Testis (tissue), 5 donors: Measurements from ENCODE around the gene MORN4. TPM values are rescaled to one million over a fixed set of nuclear protein-coding genes. Genes with fewer than 3 reads are reported as not detected.

Experiments
- DNase-seq: peaks from one replicate; pipeline ENCODE4 v3.0.0-alpha.2; 2019
- H3K27ac ChIP-seq, 2 donors: fragments of 200-600 bp; sonication (generic); one replicate each; pipeline ENCODE4 v1.5.1; 2019
- H3K27me3 ChIP-seq: fragments of 200-600 bp; sonication (generic); one replicate; pipeline ENCODE4 v1.5.1; 2019
- H3K36me3 ChIP-seq: fragments of 200-600 bp; sonication (generic); one replicate; pipeline ENCODE4 v1.5.1; 2017; ENCODE audit warnings: low read depth; ENCODE audit errors: missing control alignments
- H3K4me1 ChIP-seq: fragments of 200-600 bp; sonication (generic); one replicate; pipeline ENCODE4 v1.5.1; 2019
- H3K4me3 ChIP-seq, 2 donors: fragments of 200-600 bp; sonication (generic); one replicate each; pipeline ENCODE4 v1.5.1; 2017 to 2019
- H3K9me3 ChIP-seq: fragments of 200-600 bp; sonication (generic); one replicate; pipeline ENCODE4 v1.5.1; 2017
- POLR2A ChIP-seq: fragments of 450-650 bp; IDR thresholded peaks from one replicate; pipeline ENCODE4 v1.6.1; 2017; ENCODE audit warnings: antibody characterized with exemption, mild to moderate bottlenecking, moderate library complexity
- WGBS, 2 donors: methylation state at CpG; one replicate each; pipeline ENCODE4 v1.1.5; 2018; 5-methylcytosine and 5-hydroxymethylcytosine counted together
- intact Hi-C: fragments of 100-400 bp; cut with DNase I; formaldehyde crosslinking; loops from one replicate; pipeline ENCODE4 v1.15.1; 2023; ENCODE audit warnings: low total_unique reads
- long read RNA-seq, 2 donors: transcript quantifications; one replicate each; lab custom pipeline, GENCODE V29; 2026
- polyA plus RNA-seq: library from polyadenylated mRNA; stranded (reverse); fragments of 350-450 nt; fragmentation: Illumina TruSeq; extraction: RNeasy Lipid Tissue Mini Kit (QIAGEN cat#74804); gene quantifications from one replicate; pipeline ENCODE4 v1.2.3, GENCODE V29; 2014; ENCODE audit warnings: low read depth, low replicate concordance; ENCODE audit not compliant: insufficient read depth
- total RNA-seq, 2 donors: library from RNA; depleted of rRNA; stranded (reverse); fragments of >200 nt; gene quantifications; one replicate each; pipeline ENCODE4 v1.2.3, GENCODE V29; 2016
- TF ChIP-seq, protein P1 (sequence below), 3 experiments: fragments of 450-650 bp in 2 of 3; fragments of 200-600 bp in 1 of 3; sonication (generic) in 1 of 3; IDR thresholded peaks; one replicate each; pipeline ENCODE4 v1.5.1; 2016 to 2019; ENCODE audit warnings: antibody characterized with exemption in 3 of 3, mild to moderate bottlenecking in 2 of 3, moderate library complexity in 1 of 3

The MORN4 gene
- total RNA-seq (1 to 10 TPM; 7.1 to 7.5 TPM), polyA plus RNA-seq (23.3 TPM)
- long read RNA-seq, donor 1, transcript MORN4-201 (5 exons, 2,315 nt), result minor isoform, 5 of 12 reads
- long read RNA-seq, donor 1, transcript MORN4-202 (2 exons, 419 nt), result major isoform, 7 of 12 reads
- long read RNA-seq, donor 1, partial matches to known transcripts, result 0 of 12 reads
- long read RNA-seq, donor 1, other reads (novel, unspliced or antisense), result 0 of 12 reads
- long read RNA-seq, donor 2, partial matches to known transcripts, result 0 of 3 reads
- long read RNA-seq, donor 2, other reads (novel, unspliced or antisense), result 0 of 3 reads

DNA sequence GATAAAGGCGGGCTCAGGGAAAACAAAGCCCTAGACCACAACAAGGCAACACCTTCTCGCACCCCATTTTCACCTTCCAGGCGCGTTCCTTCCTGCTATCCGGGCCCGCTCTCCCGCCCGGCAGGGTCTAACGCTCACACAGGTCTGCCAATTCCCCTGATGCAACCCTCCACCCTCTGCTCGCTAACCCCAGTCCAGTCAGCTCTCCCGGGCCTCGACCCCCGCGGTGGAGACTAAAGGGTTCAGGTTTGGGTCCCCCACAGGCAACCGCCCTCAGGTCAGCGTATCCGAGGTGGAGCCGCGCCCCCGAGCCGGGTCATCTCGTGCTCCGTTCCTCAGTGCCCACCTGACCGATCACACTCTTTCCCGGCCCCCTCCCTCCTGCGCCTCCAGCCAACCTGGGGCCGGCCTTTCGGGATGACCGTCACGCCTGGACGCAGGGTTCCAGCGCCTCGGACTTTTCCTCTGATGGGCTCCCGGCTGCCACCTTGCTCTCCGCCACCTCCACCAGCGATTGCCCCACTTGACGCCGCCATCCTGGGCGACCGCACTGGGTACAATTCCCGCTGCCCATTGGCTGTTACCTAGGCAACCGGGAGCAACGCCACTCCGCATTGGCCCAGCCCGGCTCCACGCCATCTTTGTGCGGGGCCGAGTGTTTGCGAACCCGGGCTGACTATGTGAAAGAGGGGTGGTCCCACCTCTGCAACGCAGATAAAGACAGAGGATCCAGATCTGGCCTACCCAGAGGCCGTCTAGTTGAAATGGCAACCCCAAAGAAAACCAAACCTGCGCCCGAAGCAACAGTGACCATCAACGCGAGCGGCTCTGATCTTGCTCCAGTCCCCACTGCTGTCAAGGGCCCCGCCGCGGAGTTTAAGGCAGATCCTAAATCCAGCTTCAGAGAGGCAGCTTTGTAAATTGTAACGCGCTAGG, at the start of gene MORN4:
Gene MORN4 (minus strand): TSS at position 552 of the 936 bp plus-strand sequence. CDS start 13,847 bp downstream, outside the sequence.
- peak; percentile 96 for DNase-seq
- intact Hi-C loops, result no loop called here
- TF ChIP-seq POLR2A, result no peak
- TF ChIP-seq, protein P1, sequence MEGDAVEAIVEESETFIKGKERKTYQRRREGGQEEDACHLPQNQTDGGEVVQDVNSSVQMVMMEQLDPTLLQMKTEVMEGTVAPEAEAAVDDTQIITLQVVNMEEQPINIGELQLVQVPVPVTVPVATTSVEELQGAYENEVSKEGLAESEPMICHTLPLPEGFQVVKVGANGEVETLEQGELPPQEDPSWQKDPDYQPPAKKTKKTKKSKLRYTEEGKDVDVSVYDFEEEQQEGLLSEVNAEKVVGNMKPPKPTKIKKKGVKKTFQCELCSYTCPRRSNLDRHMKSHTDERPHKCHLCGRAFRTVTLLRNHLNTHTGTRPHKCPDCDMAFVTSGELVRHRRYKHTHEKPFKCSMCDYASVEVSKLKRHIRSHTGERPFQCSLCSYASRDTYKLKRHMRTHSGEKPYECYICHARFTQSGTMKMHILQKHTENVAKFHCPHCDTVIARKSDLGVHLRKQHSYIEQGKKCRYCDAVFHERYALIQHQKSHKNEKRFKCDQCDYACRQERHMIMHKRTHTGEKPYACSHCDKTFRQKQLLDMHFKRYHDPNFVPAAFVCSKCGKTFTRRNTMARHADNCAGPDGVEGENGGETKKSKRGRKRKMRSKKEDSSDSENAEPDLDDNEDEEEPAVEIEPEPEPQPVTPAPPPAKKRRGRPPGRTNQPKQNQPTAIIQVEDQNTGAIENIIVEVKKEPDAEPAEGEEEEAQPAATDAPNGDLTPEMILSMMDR (IDR thresholded peaks at IDR 0.05), result no peak
- Histone ChIP-seq H3K27me3 (no peaks in the 10 kb centered on the region), H3K4me1 (no peaks in the 10 kb centered on the region), H3K9me3 (no peaks in the 10 kb centered on the region), H3K4me3 (peak within 1 kb of the TSS; percentile 73 to 77), H3K36me3 (no peaks in the 10 kb centered on the region), H3K27ac (peak within 1 kb of the TSS in 1 of 2 donors; percentile 69)
- WGBS, 2 donors, result 1 to 3% methylated on average over 50 to 62 of the region's 62 CpGs

GRCh38 chr10:97682042-97682441, 48.7 kb upstream of the MORN4 start:
- no peak for DNase-seq
- intact Hi-C loops, result loop anchor here (10.0 kb wide), 1 partner anchor 53 kb away; the partner anchor contains the start of gene ZFYVE27
- Histone ChIP-seq H3K9me3 (no peaks in the 10 kb centered on the region), H3K27ac (no peak overlapping the region), H3K4me3 (no peak overlapping the region), H3K27me3 (no peaks in the 10 kb centered on the region), H3K4me1 (peaks cover 28% of the 10 kb centered on the region), H3K36me3 (no peaks in the 10 kb centered on the region)
- TF ChIP-seq, protein P1 (IDR thresholded peaks at IDR 0.05), result no peak
- TF ChIP-seq POLR2A, result no peak
- 79 to 80% methylated on average over 4 of the region's 4 CpGs for WGBS, 2 donors

DNA sequence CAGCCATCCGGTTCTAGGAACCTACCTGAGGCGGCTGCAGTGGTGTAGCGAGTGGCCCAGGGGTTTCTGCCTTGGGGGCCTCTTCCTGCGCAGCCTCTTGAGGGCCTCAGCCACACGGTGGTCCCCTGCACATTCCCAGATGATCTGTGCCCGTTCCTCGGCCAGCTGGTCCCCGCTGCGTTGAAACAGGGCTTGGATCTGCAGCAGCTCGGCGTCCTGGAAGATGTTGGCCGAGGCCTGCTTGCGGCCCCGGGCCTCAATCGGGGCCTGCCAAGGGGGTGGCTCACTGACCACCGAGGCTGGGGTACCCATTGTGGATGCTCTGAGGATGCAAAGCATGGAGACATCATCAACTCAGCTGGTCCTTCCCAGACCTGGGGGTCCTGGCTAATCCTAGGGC, 46.3 kb upstream of the MORN4 start:
- intact Hi-C loops, result no loop called here
- H3K4me1 ChIP-seq, result peaks cover 23% of the 10 kb centered on the region

DNA sequence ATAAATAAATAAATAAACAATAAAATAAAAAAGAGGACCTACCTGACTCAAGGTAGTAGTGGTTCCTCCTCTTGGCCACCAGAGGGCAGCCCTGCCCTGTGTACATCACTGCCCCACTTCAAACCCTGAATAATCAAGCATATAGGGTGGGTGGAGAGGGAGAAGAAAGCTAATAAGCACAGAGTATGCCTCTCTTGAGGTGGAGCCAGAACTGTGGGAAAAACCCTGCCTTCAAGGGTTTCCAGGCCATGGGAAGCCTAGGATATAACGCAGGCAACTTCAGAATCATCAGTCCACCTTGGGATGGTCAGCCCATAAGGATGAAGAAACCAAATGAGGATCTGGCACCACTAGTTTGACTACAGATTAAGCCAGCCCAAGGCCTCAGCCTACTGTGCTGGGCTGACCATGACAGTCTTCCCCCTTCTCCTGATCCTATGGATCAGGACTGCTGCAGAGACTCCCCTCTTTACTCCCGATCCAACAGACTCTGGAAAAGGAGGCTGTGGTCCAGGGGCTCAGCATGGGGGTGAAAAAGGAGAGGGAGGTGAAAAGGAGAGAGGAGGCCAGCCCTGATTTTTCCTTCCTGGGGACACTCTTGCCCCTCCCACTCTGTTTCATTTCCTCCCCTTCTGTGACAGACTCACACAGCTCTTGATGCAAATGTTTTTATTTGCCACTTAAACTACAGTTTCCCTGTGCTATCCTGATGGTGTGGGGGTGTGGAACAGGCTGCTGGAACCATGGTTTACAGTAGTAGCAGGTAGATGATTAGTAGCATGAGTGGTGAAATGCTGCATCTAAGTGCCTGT, 43.7 kb upstream of the MORN4 start:
- Histone ChIP-seq H3K4me3 (no peak overlapping the region), H3K27me3 (no peaks in the 10 kb centered on the region), H3K4me1 (peaks cover 25% of the 10 kb centered on the region), H3K36me3 (no peaks in the 10 kb centered on the region), H3K9me3 (no peaks in the 10 kb centered on the region), H3K27ac (peak overlapping the region in 1 of 2 donors; percentile 11)
- TF ChIP-seq, protein P1 (IDR thresholded peaks at IDR 0.05), result peak; percentile 59 to 95 (median 66)
- TF ChIP-seq POLR2A, result no peak
- intact Hi-C loops, result no loop called here
- peak; percentile 36 for DNase-seq
- WGBS, 2 donors, result 90% methylated on average over 2 of the region's 2 CpGs

More for the DNA sequence above, 46.3 kb upstream of the MORN4 start:
- WGBS, 2 donors, result 91% methylated on average over 16 of the region's 16 CpGs; no CpG with 5 or more reads in 1 of the 2 donors
- Histone ChIP-seq H3K27me3 (no peaks in the 10 kb centered on the region), H3K4me3 (no peak overlapping the region), H3K27ac (no peak overlapping the region), H3K36me3 (no peaks in the 10 kb centered on the region), H3K9me3 (no peaks in the 10 kb centered on the region)
- no peak for DNase-seq
- TF ChIP-seq, protein P1 (IDR thresholded peaks at IDR 0.05), result no peak
- TF ChIP-seq POLR2A, result no peak
